Measurements from ENCODE around the gene GPR132. TPM values are rescaled to one million over a fixed set of nuclear protein-coding genes. Genes with fewer than 3 reads are reported as not detected.

The GPR132 gene
- total RNA-seq, 2 donors from 2014 or later: 0.68 to 1.4 TPM

DNA sequence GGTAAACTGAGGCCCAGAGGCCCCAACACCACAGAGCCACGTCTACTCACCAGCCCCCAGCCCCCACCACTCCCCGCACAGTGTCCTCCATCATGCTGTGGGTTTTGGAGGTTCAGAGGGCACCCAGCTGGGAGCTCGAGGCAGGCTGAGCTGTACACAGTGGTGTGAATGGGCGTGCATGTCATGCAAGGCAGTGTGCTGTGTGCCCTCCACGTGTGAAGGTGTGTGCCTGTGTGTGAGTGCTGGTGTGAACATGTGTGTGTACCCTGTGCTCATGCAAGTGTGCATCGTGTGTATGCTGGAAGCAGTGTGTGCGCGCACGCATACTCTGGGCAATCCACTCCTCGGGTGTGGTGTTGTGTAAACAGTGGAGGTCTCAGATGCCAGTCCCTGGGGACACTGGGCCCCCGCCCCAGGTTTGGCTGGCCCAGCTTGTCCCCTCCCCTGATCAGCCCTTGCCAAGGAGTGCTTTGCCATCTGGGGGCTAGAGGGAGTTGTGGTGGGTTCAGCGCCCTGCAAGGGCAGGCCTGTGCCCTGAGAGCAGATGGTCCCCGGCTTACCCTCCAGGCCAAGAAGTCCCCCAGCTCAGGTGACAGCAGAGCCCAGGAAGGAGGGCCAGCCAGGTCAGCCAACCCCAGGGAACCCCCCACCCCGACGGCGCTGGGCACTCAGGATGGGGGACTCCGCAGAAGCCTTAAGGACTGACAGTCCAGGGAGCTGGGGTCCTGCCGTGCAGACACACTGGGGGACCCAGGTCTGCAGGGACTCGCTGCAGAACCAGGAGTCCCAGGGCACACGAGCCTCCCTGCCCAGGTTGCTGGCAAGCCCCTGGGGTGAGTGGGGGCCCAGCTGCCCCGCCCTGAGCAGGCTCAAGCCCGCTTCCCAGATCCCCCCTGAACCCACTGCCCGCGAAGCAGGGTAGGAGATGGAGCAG, 23.8 kb upstream of the GPR132 start:
- WGBS: 64% methylated on average over 15 of the region's 24 CpGs
- H3K4me3 ChIP-seq: no peak overlapping the region
- H3K9me3 ChIP-seq: no peaks in the 10 kb centered on the region
- no peaks in the 10 kb centered on the region for H3K27me3 ChIP-seq (replicated peaks; ENCODE audit: insufficient read depth)
- no peaks in the 10 kb centered on the region for H3K36me3 ChIP-seq
- no peak overlapping the region for H3K27ac ChIP-seq
- TF ChIP-seq POLR2A (IDR thresholded peaks at IDR 0.05) (no peak), CTCF (IDR thresholded peaks at IDR 0.05) (no peak), POLR2AphosphoS5 (IDR thresholded peaks at IDR 0.05) (no peak)
- intact Hi-C loops (cut with DNase I): no loop called here
- H3K4me1 ChIP-seq (replicated peaks): peaks cover 35% of the 10 kb centered on the region
- no peak for DNase-seq (ENCODE audit: low spot score)

GRCh38 chr14:105087963-105088811, 23.0 kb upstream of the GPR132 start:
- no peaks in the 10 kb centered on the region for H3K9me3 ChIP-seq
- H3K4me3 ChIP-seq: peak overlapping the region; percentile 26 to 35
- H3K36me3 ChIP-seq: no peaks in the 10 kb centered on the region
- no peaks in the 10 kb centered on the region for H3K27me3 ChIP-seq (replicated peaks; ENCODE audit: insufficient read depth)
- intact Hi-C loops (cut with DNase I): no loop called here
- no peak for TF ChIP-seq POLR2AphosphoS5 (IDR thresholded peaks at IDR 0.05)
- no peak for TF ChIP-seq CTCF (IDR thresholded peaks at IDR 0.05)
- no peak for TF ChIP-seq POLR2A (IDR thresholded peaks at IDR 0.05)
- 10% methylated on average over 26 of the region's 44 CpGs for WGBS
- no peak for DNase-seq (ENCODE audit: low spot score)
- peak overlapping the region; percentile 63 to 71 for H3K27ac ChIP-seq
- peaks cover 35% of the 10 kb centered on the region for H3K4me1 ChIP-seq (replicated peaks)

DNA sequence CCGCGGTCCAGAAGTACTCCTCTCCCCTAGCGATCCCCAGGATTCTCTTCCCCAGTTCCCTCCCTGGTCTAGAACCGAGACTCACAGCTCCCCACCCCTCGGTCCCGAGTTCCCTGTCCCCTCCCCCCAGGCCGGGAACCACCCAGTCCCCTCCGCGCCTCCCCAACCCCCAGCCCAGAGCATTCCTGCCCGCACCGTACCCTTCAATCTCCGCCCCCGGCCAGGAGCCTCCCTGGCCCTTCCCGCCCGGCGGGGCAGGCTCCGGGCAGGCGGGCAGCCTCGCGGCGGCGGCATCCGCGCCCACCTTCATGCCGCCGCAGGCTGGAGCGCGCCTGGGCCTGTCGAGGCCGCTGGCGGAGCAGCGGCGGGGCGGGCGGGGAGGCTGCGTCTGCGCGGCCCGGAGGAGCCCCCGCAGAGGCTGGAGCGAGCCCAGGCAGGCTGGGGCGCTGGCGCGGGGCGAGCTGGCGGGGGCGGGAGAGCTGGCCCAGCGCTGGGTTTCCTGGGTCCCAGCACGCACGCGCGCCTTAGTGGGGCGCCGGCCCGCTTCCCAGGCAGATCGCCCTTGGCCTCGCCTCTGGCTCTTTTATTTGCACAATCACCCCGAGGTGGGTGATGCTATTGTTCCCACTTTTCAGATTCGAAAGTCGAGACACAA, 22.2 kb upstream of the GPR132 start:
- Histone ChIP-seq H3K9me3 (no peaks in the 10 kb centered on the region), H3K36me3 (no peaks in the 10 kb centered on the region), H3K27me3 (replicated peaks; ENCODE audit: insufficient read depth) (no peaks in the 10 kb centered on the region), H3K27ac (peak overlapping the region; percentile 63 to 71), H3K4me3 (peak overlapping the region; percentile 26 to 35), H3K4me1 (replicated peaks) (peaks cover 30% of the 10 kb centered on the region)
- intact Hi-C loops (cut with DNase I): no loop called here
- peak; percentile 59 for DNase-seq (ENCODE audit: low spot score)
- WGBS: 3% methylated on average over 57 of the region's 60 CpGs
- TF ChIP-seq POLR2A (IDR thresholded peaks at IDR 0.05) (peak; percentile 26), CTCF (IDR thresholded peaks at IDR 0.05) (no peak)

GRCh38 chr14:105086833-105087307, 21.6 kb upstream of the GPR132 start:
- intact Hi-C loops (cut with DNase I): no loop called here
- Histone ChIP-seq H3K27ac (peak overlapping the region; percentile 57 to 71), H3K36me3 (no peaks in the 10 kb centered on the region)

More at GRCh38 chr14:105086833-105087307, 21.6 kb upstream of the GPR132 start:
- under 1% methylated on average over 44 of the region's 45 CpGs for WGBS
- H3K27me3 ChIP-seq (replicated peaks; ENCODE audit: insufficient read depth): no peaks in the 10 kb centered on the region
- H3K4me1 ChIP-seq (replicated peaks): peaks cover 24% of the 10 kb centered on the region
- peak; percentile 66 for DNase-seq (ENCODE audit: low spot score)
- TF ChIP-seq POLR2AphosphoS5 (IDR thresholded peaks at IDR 0.05): peak; percentile 22
- TF ChIP-seq POLR2A (IDR thresholded peaks at IDR 0.05): peak; percentile 25
- peak; percentile 45 to 95 (median 63) for TF ChIP-seq CTCF (IDR thresholded peaks at IDR 0.05)
- H3K9me3 ChIP-seq: no peaks in the 10 kb centered on the region
- H3K4me3 ChIP-seq: peak overlapping the region; percentile 26 to 35

All from prostate gland (tissue), 2 donors.